ENCODE results near the gene LRIG1. TPM values are rescaled to one million over a fixed set of nuclear protein-coding genes. Genes with fewer than 3 reads are reported as not detected.

The LRIG1 gene
- total RNA-seq, 1 experiment from 2014 or later = 2.2 TPM

- intact Hi-C loops (cut with micrococcal nuclease) = no loop called here
- DNase-seq (no peak), ATAC-seq (no peak)
- H4K20me1 ChIP-seq (ENCODE audit: low read length) = no peaks in the 10 kb centered on the region
- H3K36me3 ChIP-seq (ENCODE audit: low read depth, low read length) = no peaks in the 10 kb centered on the region
- ChIA-PET POLR2A (ENCODE audit: unreplicated experiment) (no interaction called here), CTCF (no interaction called here)
- H3K9me3 ChIP-seq (ENCODE audit: low read length) = no peaks in the 10 kb centered on the region
- no peak overlapping the region for H2AFZ ChIP-seq (ENCODE audit: low read length)
- H3K27ac ChIP-seq (ENCODE audit: low read length) = no peak overlapping the region
- no peaks in the 10 kb centered on the region for H3F3A ChIP-seq (ENCODE audit: low read length, unreplicated experiment)
- TF ChIP-seq CTCF (conservative IDR thresholded peaks at IDR 0.05; ENCODE audit: low read depth, low read length) (no peak), EZH2 (IDR thresholded peaks at IDR 0.05; ENCODE audit: low read length, unreplicated experiment) (no peak), EZH2phosphoT487 (IDR thresholded peaks at IDR 0.05; ENCODE audit: borderline replicate concordance, low read length) (no peak)
- H3K4me3 ChIP-seq (ENCODE audit: low read length) = no peak overlapping the region
- H3K9ac ChIP-seq (ENCODE audit: low read length) = no peak overlapping the region
- H3K79me2 ChIP-seq (ENCODE audit: low read length) = no peaks in the 10 kb centered on the region
- BruUV-seq (replicated peaks) = no TSS peak
- H3K27me3 ChIP-seq (ENCODE audit: low read length) = no peaks in the 10 kb centered on the region
- no peaks in the 10 kb centered on the region for H3K4me1 ChIP-seq (ENCODE audit: insufficient read depth, low read length)
- H3K9me2 ChIP-seq (replicated peaks; ENCODE audit: low read length) = no peaks in the 10 kb centered on the region
- H3K4me2 ChIP-seq (ENCODE audit: low read length) = no peak overlapping the region
Measured at GRCh38 chr3:66481071-66482017, 19.5 kb downstream of the LRIG1 start.

- Histone ChIP-seq H3K9ac (ENCODE audit: low read length) (no peak overlapping the region), H3K27me3 (ENCODE audit: low read length) (no peaks in the 10 kb centered on the region), H3F3A (ENCODE audit: low read length, unreplicated experiment) (no peaks in the 10 kb centered on the region), H3K4me3 (ENCODE audit: low read length) (no peak overlapping the region), H3K9me2 (replicated peaks; ENCODE audit: low read length) (no peaks in the 10 kb centered on the region), H3K27ac (ENCODE audit: low read length) (no peak overlapping the region), H3K9me3 (ENCODE audit: low read length) (no peaks in the 10 kb centered on the region), H4K20me1 (ENCODE audit: low read length) (no peaks in the 10 kb centered on the region), H3K4me1 (ENCODE audit: insufficient read depth, low read length) (no peaks in the 10 kb centered on the region), H2AFZ (ENCODE audit: low read length) (no peak overlapping the region), H3K36me3 (ENCODE audit: low read depth, low read length) (no peaks in the 10 kb centered on the region), H3K79me2 (ENCODE audit: low read length) (no peaks in the 10 kb centered on the region), H3K4me2 (ENCODE audit: low read length) (no peak overlapping the region)
- no TSS peak for BruUV-seq (replicated peaks)
- TF ChIP-seq EZH2phosphoT487 (IDR thresholded peaks at IDR 0.05; ENCODE audit: borderline replicate concordance, low read length) (no peak), EZH2 (IDR thresholded peaks at IDR 0.05; ENCODE audit: low read length, unreplicated experiment) (no peak), CTCF (conservative IDR thresholded peaks at IDR 0.05; ENCODE audit: low read depth, low read length) (no peak)
- ChIA-PET POLR2A (ENCODE audit: unreplicated experiment) (no interaction called here), CTCF (no interaction called here)
- ATAC-seq = no peak
- no peak for DNase-seq
- intact Hi-C loops (cut with micrococcal nuclease) = no loop called here
Measured at GRCh38 chr3:66480666-66481065, 20.2 kb downstream of the LRIG1 start.

GRCh38 chr3:66479532-66479947, 21.3 kb downstream of the LRIG1 start:
- H3K9ac ChIP-seq (ENCODE audit: low read length) = no peak overlapping the region
- CTCF ChIA-PET = no interaction called here
- no peaks in the 10 kb centered on the region for H3F3A ChIP-seq (ENCODE audit: low read length, unreplicated experiment)
- no peaks in the 10 kb centered on the region for H3K36me3 ChIP-seq (ENCODE audit: low read depth, low read length)
- H2AFZ ChIP-seq (ENCODE audit: low read length) = no peak overlapping the region
- intact Hi-C loops (cut with micrococcal nuclease) = no loop called here
- H4K20me1 ChIP-seq (ENCODE audit: low read length) = no peaks in the 10 kb centered on the region
- no TSS peak for BruUV-seq (replicated peaks)
- H3K27me3 ChIP-seq (ENCODE audit: low read length) = no peaks in the 10 kb centered on the region
- H3K9me3 ChIP-seq (ENCODE audit: low read length) = no peaks in the 10 kb centered on the region
- H3K4me1 ChIP-seq (ENCODE audit: insufficient read depth, low read length) = no peaks in the 10 kb centered on the region
- H3K79me2 ChIP-seq (ENCODE audit: low read length) = no peaks in the 10 kb centered on the region
- no peak overlapping the region for H3K4me2 ChIP-seq (ENCODE audit: low read length)
- H3K9me2 ChIP-seq (replicated peaks; ENCODE audit: low read length) = no peaks in the 10 kb centered on the region
- POLR2A ChIA-PET (ENCODE audit: unreplicated experiment) = no interaction called here
- ATAC-seq (no peak), DNase-seq (no peak)
- no peak overlapping the region for H3K4me3 ChIP-seq (ENCODE audit: low read length)
- TF ChIP-seq EZH2 (IDR thresholded peaks at IDR 0.05; ENCODE audit: low read length, unreplicated experiment) (no peak), CTCF (conservative IDR thresholded peaks at IDR 0.05; ENCODE audit: low read depth, low read length) (no peak), EZH2phosphoT487 (IDR thresholded peaks at IDR 0.05; ENCODE audit: borderline replicate concordance, low read length) (no peak)
- H3K27ac ChIP-seq (ENCODE audit: low read length) = no peak overlapping the region

All from PC-3 (cell line).